HUES48 (cell line): ENCODE measurements around the gene TARS2.

ENCODE experiments used
- H3K27ac ChIP-seq: one replicate; pipeline ENCODE4 v1.7.0; 2013; ENCODE audit warnings: low read depth, low read length, inconsistent platforms
- H3K27me3 ChIP-seq: 2 replicates; pipeline ENCODE4 v1.6.1; 2013; ENCODE audit warnings: mild to moderate bottlenecking, low read length; ENCODE audit not compliant: control insufficient read depth, insufficient read depth
- H3K36me3 ChIP-seq: 2 replicates; pipeline ENCODE4 v1.6.1; 2013; ENCODE audit warnings: low read length; ENCODE audit not compliant: control insufficient read depth, insufficient read depth
- H3K4me1 ChIP-seq: 2 replicates; pipeline ENCODE4 v1.6.1; 2013; ENCODE audit warnings: mild to moderate bottlenecking, low read length; ENCODE audit not compliant: control insufficient read depth, insufficient read depth
- H3K4me3 ChIP-seq: 2 replicates; pipeline ENCODE4 v1.5.1; 2013; ENCODE audit warnings: mild to moderate bottlenecking, low read depth, low read length
- H3K9ac ChIP-seq: 2 replicates; pipeline ENCODE4 v1.6.1; 2013; ENCODE audit warnings: mild to moderate bottlenecking, low read depth, low read length, moderate library complexity
- H3K9me3 ChIP-seq: 2 replicates; pipeline ENCODE4 v1.6.1; 2013; ENCODE audit warnings: low read length; ENCODE audit not compliant: control insufficient read depth, insufficient read depth

Gene TARS2

DNA sequence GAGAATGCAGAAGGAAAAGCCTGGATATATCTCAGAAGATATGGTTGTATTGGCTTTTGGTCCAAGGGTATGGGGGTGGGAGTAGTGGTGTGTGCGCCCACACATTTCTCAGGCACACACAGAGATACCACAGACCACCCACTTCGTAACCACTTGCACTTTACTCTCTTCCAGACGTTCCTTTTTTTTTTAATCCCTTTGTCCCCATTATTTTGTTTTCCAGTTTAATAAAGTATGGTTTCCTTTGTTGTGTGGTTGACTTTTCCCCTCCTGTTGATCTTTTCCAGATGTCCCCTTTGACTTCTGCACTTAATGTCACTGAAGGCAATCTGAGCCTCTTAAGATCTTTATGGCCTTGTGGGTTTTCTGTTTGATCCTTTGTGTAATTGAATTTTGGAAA is 10.5 kb upstream of the TARS2 start:
- Histone ChIP-seq H3K9me3 (no peaks in the 10 kb centered on the region), H3K36me3 (peaks cover 16% of the 10 kb centered on the region), H3K4me3 (no peak overlapping the region), H3K27me3 (no peaks in the 10 kb centered on the region; the same call in 1 of the 2 replicates), H3K9ac (no peak overlapping the region), H3K27ac (no peak overlapping the region), H3K4me1 (no peaks in the 10 kb centered on the region)

DNA sequence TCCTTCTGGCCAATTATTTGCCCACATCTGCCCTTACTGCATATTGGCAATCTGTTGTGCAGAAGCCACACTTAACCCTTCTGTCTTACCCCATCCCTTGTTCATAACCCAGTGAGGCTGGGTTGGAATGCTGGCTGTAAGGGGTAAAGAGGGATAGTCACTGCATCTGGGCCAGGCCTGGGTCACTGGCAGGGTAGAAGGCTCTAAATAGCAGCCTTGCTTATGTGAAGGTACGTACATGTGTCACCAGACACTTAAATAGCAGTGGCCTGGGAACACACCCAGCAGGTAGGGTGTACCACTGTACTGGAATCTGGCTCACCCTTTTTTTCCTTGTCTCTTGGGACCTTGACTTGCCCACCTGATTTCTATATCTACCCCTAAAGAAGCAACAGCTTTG is 9.9 kb upstream of the TARS2 start:
- H3K4me3 ChIP-seq = no peak overlapping the region
- no peaks in the 10 kb centered on the region for H3K9me3 ChIP-seq
- peaks cover 11% of the 10 kb centered on the region for H3K36me3 ChIP-seq
- H3K4me1 ChIP-seq = no peaks in the 10 kb centered on the region
- H3K9ac ChIP-seq = no peak overlapping the region
- no peak overlapping the region for H3K27ac ChIP-seq
- H3K27me3 ChIP-seq = no peaks in the 10 kb centered on the region; the same call in 1 of the 2 replicates

DNA sequence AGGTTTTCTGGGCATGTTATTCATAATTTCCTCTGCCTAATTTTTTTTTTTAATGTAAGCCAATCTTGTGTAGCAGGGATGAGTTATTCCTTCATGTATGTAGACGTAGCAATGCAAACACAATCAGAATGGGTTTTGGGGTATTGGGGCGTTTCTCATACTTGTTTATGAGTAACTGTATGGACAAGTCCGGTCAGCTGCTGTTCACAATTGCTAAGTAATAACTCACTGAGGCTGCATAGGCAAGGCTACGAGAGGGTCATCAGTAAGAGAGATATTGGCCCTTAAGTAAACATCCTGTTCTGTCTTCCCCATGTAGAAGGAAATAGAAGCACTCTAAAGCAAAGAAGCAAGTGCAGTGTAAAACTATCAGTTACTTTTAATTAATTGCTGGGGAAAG is 9.5 kb upstream of the TARS2 start:
- Histone ChIP-seq H3K9ac (no peak overlapping the region), H3K36me3 (peaks cover 7% of the 10 kb centered on the region), H3K4me3 (no peak overlapping the region), H3K27ac (no peak overlapping the region), H3K27me3 (no peaks in the 10 kb centered on the region; the same call in 1 of the 2 replicates), H3K4me1 (no peaks in the 10 kb centered on the region), H3K9me3 (no peaks in the 10 kb centered on the region)

DNA sequence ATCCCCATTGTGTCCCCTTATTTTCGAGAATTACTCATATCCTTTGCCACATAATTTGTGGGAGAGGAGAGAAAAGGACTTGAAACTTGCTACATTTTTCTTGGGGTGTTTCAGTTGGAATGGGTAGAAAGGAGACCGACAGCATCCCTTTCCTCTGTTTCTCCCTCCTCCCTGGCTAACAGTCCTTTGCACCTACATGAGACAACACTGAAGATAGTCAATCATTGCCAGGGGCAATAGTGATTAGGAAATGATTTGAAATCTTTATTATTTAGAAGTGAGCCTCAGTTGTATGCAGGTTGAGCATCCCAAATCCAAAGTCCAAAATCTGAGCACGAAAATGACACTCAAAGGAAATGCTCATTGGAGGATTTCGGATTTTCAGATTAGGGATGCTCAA is 7.8 kb upstream of the TARS2 start:
- Histone ChIP-seq H3K9me3 (no peaks in the 10 kb centered on the region), H3K9ac (no peak overlapping the region), H3K27ac (no peak overlapping the region), H3K4me3 (no peak overlapping the region), H3K36me3 (no peaks in the 10 kb centered on the region), H3K27me3 (no peaks in the 10 kb centered on the region; the same call in 1 of the 2 replicates), H3K4me1 (no peaks in the 10 kb centered on the region)

DNA sequence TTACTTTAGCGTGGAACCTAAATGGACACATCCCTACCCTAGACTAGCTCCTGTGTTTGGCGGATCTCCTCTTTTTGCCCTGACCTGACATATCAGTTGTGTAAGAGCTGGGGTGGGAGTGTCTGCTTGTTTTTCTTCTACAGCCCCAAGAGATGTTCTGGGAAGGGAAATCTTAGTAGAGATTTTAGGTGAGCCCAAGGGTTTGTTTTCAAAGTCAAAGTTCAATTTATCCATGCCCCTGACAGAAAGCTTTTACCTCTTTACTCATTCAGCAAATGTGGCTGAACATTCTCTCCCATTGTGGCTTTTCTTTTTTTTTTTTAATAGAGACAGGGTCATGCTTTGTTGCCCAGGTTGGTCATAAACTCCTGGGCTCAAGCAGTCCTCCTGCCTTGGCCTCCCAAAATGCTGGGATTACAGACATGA is 7.3 kb upstream of the TARS2 start:
- Histone ChIP-seq H3K27me3 (no peaks in the 10 kb centered on the region; the same call in 1 of the 2 replicates), H3K36me3 (no peaks in the 10 kb centered on the region), H3K9me3 (no peaks in the 10 kb centered on the region), H3K4me1 (no peaks in the 10 kb centered on the region), H3K4me3 (no peak overlapping the region), H3K27ac (no peak overlapping the region), H3K9ac (no peak overlapping the region)

DNA sequence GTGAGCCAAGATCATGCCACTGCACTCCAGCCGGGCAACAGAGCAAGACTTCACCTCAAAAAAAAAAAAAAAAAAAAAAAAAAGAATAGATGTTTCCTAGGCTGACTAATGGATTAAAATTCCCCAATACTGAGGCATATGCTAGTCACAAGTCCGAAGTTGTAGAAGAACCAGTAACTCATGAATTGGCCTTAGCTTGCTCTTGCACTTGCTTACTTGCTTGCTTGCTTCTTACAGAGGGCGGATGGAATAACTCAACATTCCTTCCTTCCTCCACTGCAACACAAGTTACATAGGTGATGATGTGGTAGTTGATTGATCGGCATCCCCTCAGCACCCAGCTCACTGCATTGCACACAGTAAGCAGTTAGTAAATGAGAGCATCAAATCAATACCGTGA is 2.8 kb upstream of the TARS2 start:
- Histone ChIP-seq H3K27ac (no peak overlapping the region), H3K9me3 (no peaks in the 10 kb centered on the region), H3K27me3 (no peaks in the 10 kb centered on the region; the same call in 1 of the 2 replicates), H3K4me1 (peaks cover 4% of the 10 kb centered on the region; the same call in 1 of the 2 replicates), H3K9ac (no peak overlapping the region), H3K36me3 (peaks cover 9% of the 10 kb centered on the region), H3K4me3 (no peak overlapping the region)

DNA sequence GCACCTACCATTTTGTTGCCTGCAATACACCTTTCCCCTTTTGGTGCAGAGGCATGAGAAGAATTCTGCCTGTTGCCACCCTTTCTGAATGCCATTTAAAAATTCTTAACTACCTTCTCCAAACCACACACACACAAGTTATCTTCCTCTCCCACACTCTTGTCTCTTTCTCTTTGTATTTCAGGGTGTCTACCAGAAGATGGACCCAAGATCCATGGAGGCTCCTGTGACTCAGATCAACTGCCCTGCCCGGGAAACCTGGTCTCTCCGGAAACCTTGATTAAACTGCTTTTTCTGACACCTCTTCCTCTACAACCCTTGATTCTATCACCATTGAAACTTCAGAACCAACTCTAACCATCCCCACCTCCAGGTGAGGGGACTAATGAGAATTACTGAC is 2.4 kb upstream of the TARS2 start:
- Histone ChIP-seq H3K9me3 (no peaks in the 10 kb centered on the region), H3K9ac (no peak overlapping the region), H3K27ac (no peak overlapping the region), H3K36me3 (peaks cover 13% of the 10 kb centered on the region), H3K4me1 (peaks cover 4% of the 10 kb centered on the region; the same call in 1 of the 2 replicates), H3K4me3 (no peak overlapping the region), H3K27me3 (no peaks in the 10 kb centered on the region; the same call in 1 of the 2 replicates)

DNA sequence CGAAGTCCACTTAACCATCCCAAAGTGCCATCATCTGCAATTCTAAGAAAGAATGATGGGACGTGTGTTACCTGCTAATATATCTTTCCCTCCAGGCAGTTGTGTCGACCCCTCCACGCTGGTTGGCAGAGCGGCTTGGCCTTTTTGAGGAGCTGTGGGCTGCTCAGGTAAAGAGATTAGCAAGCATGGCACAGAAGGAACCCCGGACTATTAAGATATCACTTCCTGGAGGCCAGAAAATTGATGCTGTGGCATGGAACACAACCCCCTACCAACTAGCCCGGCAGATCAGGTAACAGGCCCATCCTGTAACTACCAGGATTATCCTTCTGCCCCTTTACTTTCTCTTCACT is 520 bp downstream of the TARS2 start:
- Histone ChIP-seq H3K9ac (peak overlapping the region; percentile 80), H3K27ac (no peak overlapping the region), H3K4me1 (peaks cover 4% of the 10 kb centered on the region; the same call in 1 of the 2 replicates), H3K9me3 (no peaks in the 10 kb centered on the region), H3K4me3 (peak overlapping the region; percentile 87), H3K27me3 (no peaks in the 10 kb centered on the region), H3K36me3 (peaks cover 38% of the 10 kb centered on the region)

DNA sequence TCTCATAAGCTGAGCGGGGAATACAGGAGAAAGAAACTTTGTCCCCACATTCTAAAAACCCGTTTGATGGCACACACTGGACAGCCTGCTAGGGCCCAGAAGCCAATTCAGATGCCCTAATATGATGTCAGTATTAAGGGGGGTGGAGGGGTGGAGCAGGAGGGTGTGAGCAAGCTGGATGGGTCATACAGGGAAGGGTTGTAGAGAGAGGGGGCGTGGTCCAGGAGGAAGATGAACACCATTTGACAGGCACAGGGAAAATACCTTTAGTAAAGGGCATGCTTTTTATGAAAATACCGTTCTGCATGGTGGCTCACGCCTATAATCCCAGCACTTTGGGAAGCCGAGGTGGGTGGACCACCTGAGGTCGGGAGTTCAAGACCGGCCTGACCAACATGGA is 6.0 kb downstream of the TARS2 start:
- Histone ChIP-seq H3K9me3 (no peaks in the 10 kb centered on the region), H3K9ac (no peak overlapping the region), H3K27ac (no peak overlapping the region), H3K27me3 (no peaks in the 10 kb centered on the region), H3K4me3 (no peak overlapping the region), H3K36me3 (peaks cover 73% of the 10 kb centered on the region), H3K4me1 (peaks cover 1% of the 10 kb centered on the region; the same call in 1 of the 2 replicates)

DNA sequence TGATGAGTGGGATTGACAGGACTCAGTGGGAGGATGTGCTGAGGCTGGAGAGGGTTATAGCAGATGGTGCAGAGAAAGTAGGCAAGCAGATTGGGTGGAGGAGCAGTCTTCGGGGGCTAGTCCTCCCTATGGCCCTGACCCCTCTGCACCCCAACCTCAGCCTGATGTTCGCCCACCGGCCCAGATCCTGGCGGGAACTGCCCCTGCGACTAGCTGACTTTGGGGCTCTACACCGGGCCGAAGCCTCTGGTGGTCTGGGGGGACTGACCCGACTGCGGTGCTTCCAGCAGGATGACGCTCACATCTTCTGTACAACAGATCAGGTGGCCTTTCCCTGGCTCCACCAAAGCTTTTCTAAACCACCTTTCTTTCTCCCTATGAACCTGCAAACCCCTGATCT is 11.1 kb downstream of the TARS2 start:
- Histone ChIP-seq H3K27ac (no peak overlapping the region), H3K4me1 (no peaks in the 10 kb centered on the region), H3K27me3 (no peaks in the 10 kb centered on the region), H3K9ac (no peak overlapping the region), H3K36me3 (peaks cover 68% of the 10 kb centered on the region), H3K4me3 (no peak overlapping the region), H3K9me3 (no peaks in the 10 kb centered on the region)

DNA sequence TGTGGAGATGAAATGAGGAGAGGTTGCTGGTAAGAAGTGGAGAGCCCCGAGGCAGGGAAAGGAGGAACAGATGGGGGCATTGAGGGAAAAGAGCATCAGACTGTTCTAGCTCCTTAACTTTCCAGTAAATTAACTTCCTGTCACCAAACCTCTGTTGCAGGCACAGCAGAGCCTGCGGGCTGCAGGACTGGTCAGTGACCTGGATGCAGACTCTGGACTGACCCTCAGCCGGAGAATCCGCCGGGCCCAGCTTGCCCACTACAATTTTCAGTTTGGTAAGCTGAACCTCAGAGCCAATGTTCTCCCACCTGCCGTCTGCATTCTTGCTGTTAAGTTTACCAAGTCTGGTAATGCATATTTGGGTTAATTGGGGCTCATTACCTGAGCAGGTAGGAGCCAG is 18.2 kb downstream of the TARS2 start:
- Histone ChIP-seq H3K9me3 (no peaks in the 10 kb centered on the region), H3K36me3 (peaks cover 52% of the 10 kb centered on the region), H3K4me3 (no peak overlapping the region), H3K27ac (no peak overlapping the region), H3K4me1 (no peaks in the 10 kb centered on the region), H3K9ac (no peak overlapping the region), H3K27me3 (no peaks in the 10 kb centered on the region)
